DMS53 (cell line): ENCODE measurements around the gene SLC2A9.
"Not testable (repeated sequence)": the region's sequence is repeated elsewhere in the genome, so short reads cannot be mapped to it uniquely, and the experiment has no call there.

Source experiments
- DNase-seq: peaks from one replicate; lab custom pipeline; 2025; lab: John Stamatoyannopoulos, UW

The SLC2A9 gene

GRCh38 chr4:9926586-9926985, 94.7 kb downstream of the SLC2A9 start:
- DNase-seq: no peak

GRCh38 chr4:9925750-9926439, 95.4 kb downstream of the SLC2A9 start:
- no peak for DNase-seq

GRCh38 chr4:9924750-9925149, 96.5 kb downstream of the SLC2A9 start:
- DNase-seq: no peak

GRCh38 chr4:9923195-9923812, 98.0 kb downstream of the SLC2A9 start:
- DNase-seq: peak; percentile 16

- DNase-seq: no peak
Observed at GRCh38 chr4:9921326-9921725, 100.0 kb downstream of the SLC2A9 start.

- DNase-seq: no peak
Observed at GRCh38 chr4:9920029-9920428, 101.3 kb downstream of the SLC2A9 start.

- no peak for DNase-seq
Observed at GRCh38 chr4:9919047-9919446, 102.2 kb downstream of the SLC2A9 start.

- DNase-seq: no peak
Observed at GRCh38 chr4:9918484-9918883, 102.8 kb downstream of the SLC2A9 start.

- no peak for DNase-seq
Observed at GRCh38 chr4:9916937-9917336, 104.4 kb downstream of the SLC2A9 start.

GRCh38 chr4:9916346-9916745, 105.0 kb downstream of the SLC2A9 start:
- no peak for DNase-seq

- DNase-seq: no peak
Observed at GRCh38 chr4:9913846-9914245, 107.5 kb downstream of the SLC2A9 start.

- no peak for DNase-seq
Observed at GRCh38 chr4:9906996-9907395, 114.3 kb downstream of the SLC2A9 start.

- DNase-seq: no peak
Observed at GRCh38 chr4:9904976-9905587, 116.2 kb downstream of the SLC2A9 start.

GRCh38 chr4:9903317-9903716, 118.0 kb downstream of the SLC2A9 start:
- DNase-seq: no peak

GRCh38 chr4:9901257-9901656, 120.0 kb downstream of the SLC2A9 start:
- no peak for DNase-seq

GRCh38 chr4:9900633-9901032, 120.7 kb downstream of the SLC2A9 start:
- not testable (repeated sequence) for DNase-seq

- DNase-seq: no peak
Observed at GRCh38 chr4:9899306-9900055, 121.8 kb downstream of the SLC2A9 start.

GRCh38 chr4:9898596-9899305, 122.5 kb downstream of the SLC2A9 start:
- DNase-seq: peak; percentile 32

- DNase-seq: no peak
Observed at GRCh38 chr4:9895333-9895705, 126.0 kb downstream of the SLC2A9 start.

GRCh38 chr4:9894644-9895332, 126.5 kb downstream of the SLC2A9 start:
- DNase-seq: no peak

GRCh38 chr4:9893329-9894108, 127.8 kb downstream of the SLC2A9 start:
- DNase-seq: no peak
